ENCODE data around the gene PEAK1.
A peak's percentile ranks its signal among the peaks of the same experiment; 100 is the strongest.

PEAK1 gene

DNA sequence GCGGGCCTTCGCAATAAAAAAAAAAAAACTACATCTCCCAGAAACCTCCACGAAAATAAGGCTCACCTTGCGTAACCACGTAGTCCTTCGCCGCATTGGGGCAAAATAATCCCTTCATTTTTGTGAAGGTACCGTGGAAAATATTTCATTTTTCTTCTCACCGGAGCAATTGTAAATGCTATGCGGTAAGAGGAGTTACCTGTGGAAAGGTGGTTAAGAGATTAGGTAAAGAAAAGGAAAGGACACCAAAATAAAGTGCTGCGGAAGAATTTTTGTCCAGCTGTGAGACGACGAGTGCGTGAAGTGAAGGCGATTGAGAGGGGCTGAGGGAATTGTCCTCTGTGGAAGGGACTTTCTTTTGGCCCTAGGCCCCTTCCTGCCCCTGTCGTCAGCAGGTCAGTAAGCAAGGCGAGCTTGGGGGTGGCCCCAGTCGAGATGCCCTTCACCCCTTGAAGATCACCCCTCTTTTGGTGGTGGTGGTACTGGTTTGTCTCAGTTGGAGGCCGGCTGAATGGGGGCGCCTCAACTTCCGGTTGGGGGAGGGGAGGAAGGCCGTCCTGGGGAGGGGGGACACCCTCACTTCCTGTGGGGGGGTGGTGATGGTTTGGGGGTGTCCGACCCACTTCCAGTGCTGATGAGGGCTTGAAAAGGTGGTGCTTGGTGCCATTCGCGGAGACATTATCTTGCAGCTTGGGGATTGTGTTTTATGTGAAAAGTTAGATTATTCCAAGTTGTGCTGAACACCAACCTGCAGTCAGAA is 886 bp upstream of the PEAK1 start, which contains the start of gene HMG20A (continued):
- TF ChIP-seq ZNF302 (tag by site-specific recombination; IDR thresholded peaks at IDR 0.05; ENCODE audit: low read depth), result peak; percentile 53; the same call in 1 of the 2 replicates
- no peak for TF ChIP-seq ZNF555 (tag by site-specific recombination; conservative IDR thresholded peaks at IDR 0.05)
- peak; percentile 94 for TF ChIP-seq ZNF449 (tag by site-specific recombination; IDR thresholded peaks at IDR 0.05)
- no peak for TF ChIP-seq ZNF530 (tag by site-specific recombination; IDR thresholded peaks at IDR 0.05; ENCODE audit: low read depth)
- TF ChIP-seq, protein P1, sequence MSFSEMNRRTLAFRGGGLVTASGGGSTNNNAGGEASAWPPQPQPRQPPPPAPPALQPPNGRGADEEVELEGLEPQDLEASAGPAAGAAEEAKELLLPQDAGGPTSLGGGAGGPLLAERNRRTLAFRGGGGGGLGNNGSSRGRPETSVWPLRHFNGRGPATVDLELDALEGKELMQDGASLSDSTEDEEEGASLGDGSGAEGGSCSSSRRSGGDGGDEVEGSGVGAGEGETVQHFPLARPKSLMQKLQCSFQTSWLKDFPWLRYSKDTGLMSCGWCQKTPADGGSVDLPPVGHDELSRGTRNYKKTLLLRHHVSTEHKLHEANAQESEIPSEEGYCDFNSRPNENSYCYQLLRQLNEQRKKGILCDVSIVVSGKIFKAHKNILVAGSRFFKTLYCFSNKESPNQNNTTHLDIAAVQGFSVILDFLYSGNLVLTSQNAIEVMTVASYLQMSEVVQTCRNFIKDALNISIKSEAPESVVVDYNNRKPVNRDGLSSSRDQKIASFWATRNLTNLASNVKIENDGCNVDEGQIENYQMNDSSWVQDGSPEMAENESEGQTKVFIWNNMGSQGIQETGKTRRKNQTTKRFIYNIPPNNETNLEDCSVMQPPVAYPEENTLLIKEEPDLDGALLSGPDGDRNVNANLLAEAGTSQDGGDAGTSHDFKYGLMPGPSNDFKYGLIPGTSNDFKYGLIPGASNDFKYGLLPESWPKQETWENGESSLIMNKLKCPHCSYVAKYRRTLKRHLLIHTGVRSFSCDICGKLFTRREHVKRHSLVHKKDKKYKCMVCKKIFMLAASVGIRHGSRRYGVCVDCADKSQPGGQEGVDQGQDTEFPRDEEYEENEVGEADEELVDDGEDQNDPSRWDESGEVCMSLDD (tag by site-specific recombination; IDR thresholded peaks at IDR 0.05), result peak; percentile 97
- peak; percentile 86 for TF ChIP-seq ZBTB48 (tag by site-specific recombination; IDR thresholded peaks at IDR 0.05)
- no peak for TF ChIP-seq ZNF416 (tag by site-specific recombination; IDR thresholded peaks at IDR 0.05)
- no peak for TF ChIP-seq ZNF112 (tag by site-specific recombination; IDR thresholded peaks at IDR 0.05)
- TF ChIP-seq ZNF830 (tag by site-specific recombination; IDR thresholded peaks at IDR 0.05; ENCODE audit: low read depth), result no peak
- TF ChIP-seq WT1 (tag by site-specific recombination; IDR thresholded peaks at IDR 0.05), result no peak
- TF ChIP-seq ZNF629 (tag by site-specific recombination; IDR thresholded peaks at IDR 0.05), result peak; percentile 90
- TF ChIP-seq ZNF214 (tag by site-specific recombination; IDR thresholded peaks at IDR 0.05; ENCODE audit: borderline replicate concordance), result peak; percentile 31; the same call in 1 of the 2 replicates
- peak; percentile 64; the same call in 1 of the 2 replicates for TF ChIP-seq TSHZ1 (tag by site-specific recombination; IDR thresholded peaks at IDR 0.05; ENCODE audit: borderline replicate concordance)
- TF ChIP-seq ZNF404 (tag by site-specific recombination; IDR thresholded peaks at IDR 0.05), result no peak
- 0 out of 2 replicates have a peak, but pooled peaks have one; percentile 7 for TF ChIP-seq ZSCAN30 (tag by site-specific recombination; IDR thresholded peaks at IDR 0.05)
- no peak for TF ChIP-seq ZNF707 (tag by site-specific recombination; IDR thresholded peaks at IDR 0.05)
- TF ChIP-seq ZNF548 (tag by site-specific recombination; IDR thresholded peaks at IDR 0.05), result no peak
- TF ChIP-seq, protein P2, sequence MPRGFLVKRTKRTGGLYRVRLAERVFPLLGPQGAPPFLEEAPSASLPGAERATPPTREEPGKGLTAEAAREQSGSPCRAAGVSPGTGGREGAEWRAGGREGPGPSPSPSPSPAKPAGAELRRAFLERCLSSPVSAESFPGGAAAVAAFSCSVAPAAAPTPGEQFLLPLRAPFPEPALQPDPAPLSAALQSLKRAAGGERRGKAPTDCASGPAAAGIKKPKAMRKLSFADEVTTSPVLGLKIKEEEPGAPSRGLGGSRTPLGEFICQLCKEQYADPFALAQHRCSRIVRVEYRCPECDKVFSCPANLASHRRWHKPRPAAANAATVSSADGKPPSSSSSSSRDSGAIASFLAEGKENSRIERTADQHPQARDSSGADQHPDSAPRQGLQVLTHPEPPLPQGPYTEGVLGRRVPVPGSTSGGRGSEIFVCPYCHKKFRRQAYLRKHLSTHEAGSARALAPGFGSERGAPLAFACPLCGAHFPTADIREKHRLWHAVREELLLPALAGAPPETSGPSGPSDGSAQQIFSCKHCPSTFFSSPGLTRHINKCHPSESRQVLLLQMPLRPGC (tag by site-specific recombination; IDR thresholded peaks at IDR 0.05), result peak; percentile 89
- TF ChIP-seq PRDM1 (tag by site-specific recombination; IDR thresholded peaks at IDR 0.05), result peak; percentile 92
- TF ChIP-seq, protein P3, sequence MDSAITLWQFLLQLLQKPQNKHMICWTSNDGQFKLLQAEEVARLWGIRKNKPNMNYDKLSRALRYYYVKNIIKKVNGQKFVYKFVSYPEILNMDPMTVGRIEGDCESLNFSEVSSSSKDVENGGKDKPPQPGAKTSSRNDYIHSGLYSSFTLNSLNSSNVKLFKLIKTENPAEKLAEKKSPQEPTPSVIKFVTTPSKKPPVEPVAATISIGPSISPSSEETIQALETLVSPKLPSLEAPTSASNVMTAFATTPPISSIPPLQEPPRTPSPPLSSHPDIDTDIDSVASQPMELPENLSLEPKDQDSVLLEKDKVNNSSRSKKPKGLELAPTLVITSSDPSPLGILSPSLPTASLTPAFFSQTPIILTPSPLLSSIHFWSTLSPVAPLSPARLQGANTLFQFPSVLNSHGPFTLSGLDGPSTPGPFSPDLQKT (IDR thresholded peaks at IDR 0.05; ENCODE audit: borderline replicate concordance, low read depth, low read length), result 0 out of 2 replicates have a peak, but pooled peaks have one; percentile 35
- TF ChIP-seq ZNF677 (tag by site-specific recombination; IDR thresholded peaks at IDR 0.05), result no peak
- TF ChIP-seq ZEB2 (tag by site-specific recombination; IDR thresholded peaks at IDR 0.05), result peak; percentile 69; the same call in 1 of the 2 replicates
- peak; percentile 59 for TF ChIP-seq CTCF (tag by site-specific recombination; IDR thresholded peaks at IDR 0.05)
- TF ChIP-seq ZNF639 (tag by site-specific recombination; IDR thresholded peaks at IDR 0.05), result peak; percentile 99
- no peak for TF ChIP-seq ZNF311 (tag by site-specific recombination; IDR thresholded peaks at IDR 0.05; ENCODE audit: borderline replicate concordance)

Measured in HEK293 (cell line).